ENCODE results near the gene PITX2.
A peak's percentile ranks its signal among the peaks of the same experiment; 100 is the strongest.

The PITX2 gene

DNA sequence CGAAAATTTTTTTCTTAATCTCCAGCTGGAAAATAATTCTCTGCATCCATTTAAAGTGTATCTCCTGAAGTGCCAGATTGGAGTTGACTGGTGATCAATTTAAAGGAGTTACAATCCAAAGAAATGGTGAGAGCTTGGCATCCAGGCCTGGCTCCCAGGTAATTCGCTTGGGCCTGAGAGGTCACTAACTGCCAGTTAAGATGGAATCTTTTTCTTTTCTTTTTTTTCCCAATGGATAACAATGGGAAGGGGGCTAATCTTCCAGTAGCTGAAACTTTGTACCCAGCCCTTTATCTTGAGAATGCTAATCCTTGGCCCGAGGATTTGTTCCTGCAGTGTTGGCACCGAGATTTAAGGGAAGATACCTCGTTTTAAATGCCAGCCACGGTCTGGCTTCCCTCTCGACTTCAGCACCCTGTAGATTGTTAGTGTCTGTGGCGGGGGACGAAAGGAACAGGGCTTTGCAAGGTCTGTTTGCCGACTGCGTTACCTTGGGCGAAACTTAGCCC is 13.3 kb upstream of the PITX2 start:
- no peak for DNase-seq

DNA sequence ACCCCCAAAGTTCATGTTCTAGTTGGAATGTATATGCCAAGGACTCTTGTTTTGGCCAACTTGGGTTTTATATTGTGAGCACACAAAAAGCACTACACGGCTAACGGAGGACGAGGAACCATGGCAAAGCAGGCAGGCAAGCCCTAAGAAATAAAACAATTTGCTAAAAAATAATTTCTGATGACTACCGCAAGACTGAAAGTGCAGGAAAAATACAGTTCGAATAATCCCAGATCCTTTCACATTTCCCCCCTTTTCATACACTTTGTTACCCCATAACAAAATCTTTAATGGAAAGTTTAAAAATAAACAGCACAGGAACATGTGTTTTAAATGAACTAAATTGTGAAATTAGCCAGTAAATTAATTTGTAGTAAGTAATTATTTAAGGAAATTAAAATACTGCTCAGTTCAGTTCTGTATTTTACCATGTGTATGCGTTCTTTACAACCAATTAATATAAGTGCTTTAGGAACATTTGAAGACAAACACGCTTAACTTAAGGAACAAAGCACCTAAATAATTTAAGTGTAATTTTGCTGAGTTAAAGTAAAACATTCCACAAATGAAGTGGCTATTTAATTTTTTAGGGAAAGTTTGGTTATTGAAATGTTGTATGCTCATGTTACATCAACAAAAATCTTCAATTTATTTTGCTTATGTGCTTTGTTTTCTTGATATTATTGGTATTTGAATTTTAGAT is 12.4 kb upstream of the PITX2 start:
- DNase-seq: no peak

DNA sequence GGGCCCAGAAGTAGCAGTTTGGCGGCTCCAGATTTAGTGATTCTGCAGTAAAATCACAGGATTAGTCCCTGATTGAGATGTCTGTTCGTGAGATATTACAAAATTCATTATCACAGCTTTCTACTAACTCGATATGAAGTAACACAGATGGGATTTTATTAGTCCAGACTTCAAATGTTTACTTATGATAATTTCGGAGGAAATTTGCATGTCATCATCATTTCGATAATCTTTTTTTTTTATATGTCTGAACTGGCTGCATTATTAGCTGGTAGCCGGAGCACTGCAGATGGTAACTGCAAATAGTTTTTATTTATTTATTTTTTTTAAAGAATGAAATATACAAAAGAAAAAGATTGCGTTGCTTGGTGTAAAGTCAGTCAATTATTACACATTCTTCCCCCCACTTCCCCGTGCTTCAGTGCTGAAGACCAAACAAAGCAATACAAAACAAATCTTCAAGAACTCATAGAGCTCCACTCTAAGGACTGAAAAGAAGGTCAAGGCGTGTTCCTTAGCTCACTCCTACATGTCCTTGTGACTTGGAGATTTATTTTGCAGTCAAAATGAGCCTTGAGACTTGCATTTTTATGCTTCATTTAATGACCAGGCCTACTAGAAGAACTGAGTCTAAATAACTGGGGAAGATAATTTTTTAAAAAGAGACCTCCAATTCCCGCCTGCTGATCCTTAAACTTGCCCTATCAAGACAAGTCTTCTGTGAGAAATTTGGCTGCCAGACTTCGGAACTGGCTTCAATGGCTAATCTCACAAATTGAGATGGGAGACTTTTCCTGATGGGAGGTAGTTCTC is 11.7 kb upstream of the PITX2 start:
- DNase-seq: no peak

DNA sequence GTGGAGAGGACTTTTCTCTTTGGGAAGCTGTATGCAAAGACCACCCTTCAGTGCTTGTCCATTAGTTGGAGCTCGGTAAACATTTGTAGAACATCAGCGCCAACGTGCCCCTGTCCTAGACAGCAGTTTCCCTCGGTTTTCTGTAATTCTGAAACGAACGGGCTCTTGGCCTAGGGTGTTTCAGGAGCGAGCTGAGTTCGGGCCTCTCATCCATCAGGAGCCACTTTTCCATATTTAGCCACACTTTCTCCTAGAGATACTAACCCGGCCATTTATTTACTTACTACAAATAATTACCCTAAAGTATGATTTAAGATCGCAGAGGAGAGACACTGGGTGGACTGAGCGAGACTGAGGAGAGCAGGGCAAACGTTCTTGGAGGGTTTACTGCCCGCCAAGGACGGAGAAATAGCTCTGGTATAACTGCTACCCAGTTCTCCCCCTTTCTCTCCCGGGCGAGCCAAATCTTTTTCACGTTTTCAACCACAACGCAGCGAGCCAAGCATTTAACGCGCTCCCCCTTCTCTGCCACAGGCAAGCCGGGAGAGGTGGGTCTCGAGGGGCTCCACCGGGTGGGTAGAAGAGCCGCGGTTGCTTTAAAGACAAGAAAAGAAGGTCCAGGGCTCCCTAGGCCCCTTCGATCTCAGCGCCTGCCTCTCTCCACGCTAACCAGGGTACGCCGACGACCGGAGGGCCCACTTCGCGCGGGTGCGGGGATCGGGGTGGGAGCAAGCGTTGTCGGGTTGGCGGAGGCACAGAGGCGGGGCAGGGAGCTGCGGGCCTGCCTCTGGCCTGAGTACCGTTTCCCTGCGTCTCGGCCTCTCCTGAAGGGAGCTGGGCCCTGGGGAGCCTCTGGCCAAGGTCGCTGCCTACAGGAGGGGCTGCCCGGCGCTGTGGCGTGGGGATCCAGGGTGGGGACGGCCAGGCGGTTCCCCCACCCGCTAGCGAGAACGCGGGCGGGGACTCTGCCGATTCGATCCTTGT is 10.8 kb upstream of the PITX2 start:
- DNase-seq: no peak

DNA sequence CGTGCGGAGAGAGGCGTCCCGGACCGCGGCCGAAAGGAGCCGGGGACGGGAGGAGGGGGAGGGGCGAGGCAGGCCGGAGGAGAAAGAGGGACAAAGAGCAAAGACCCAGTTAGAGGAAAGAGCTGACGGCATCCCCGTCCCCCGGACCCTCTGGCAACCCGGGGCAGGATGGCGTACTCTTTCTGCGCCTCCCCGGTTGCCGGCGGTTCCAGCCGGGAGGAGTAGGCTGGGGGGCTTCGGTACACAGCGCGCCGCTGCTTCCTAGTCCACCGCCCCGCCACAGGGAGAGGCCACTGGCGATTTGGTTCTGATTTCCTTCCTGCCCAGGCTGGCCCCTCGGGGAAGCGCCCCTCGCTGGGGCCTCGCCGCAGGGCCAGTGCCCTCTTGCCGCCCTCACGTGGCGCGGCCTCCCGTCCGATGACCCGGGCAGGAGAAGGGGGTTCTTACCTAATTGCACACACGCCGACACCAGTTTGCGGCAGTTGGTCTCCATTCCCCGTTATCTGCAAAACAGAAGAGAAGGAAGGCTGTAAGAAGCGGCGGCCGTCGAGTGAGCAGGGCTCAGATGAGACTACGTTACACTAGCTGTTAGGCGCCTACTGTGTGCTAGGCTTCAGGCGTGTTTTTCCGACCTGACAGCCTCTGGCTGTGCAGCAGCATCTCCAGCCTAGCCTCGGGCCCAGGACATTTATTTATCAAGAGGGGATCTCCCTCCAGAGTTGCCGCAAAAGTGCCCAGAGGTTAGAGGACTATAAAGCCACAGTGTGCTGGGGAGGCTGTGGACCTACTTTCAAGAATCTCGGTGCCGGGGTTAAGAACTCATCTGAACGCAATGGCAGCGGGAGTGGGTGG is 9.9 kb upstream of the PITX2 start:
- DNase-seq: no peak

DNA sequence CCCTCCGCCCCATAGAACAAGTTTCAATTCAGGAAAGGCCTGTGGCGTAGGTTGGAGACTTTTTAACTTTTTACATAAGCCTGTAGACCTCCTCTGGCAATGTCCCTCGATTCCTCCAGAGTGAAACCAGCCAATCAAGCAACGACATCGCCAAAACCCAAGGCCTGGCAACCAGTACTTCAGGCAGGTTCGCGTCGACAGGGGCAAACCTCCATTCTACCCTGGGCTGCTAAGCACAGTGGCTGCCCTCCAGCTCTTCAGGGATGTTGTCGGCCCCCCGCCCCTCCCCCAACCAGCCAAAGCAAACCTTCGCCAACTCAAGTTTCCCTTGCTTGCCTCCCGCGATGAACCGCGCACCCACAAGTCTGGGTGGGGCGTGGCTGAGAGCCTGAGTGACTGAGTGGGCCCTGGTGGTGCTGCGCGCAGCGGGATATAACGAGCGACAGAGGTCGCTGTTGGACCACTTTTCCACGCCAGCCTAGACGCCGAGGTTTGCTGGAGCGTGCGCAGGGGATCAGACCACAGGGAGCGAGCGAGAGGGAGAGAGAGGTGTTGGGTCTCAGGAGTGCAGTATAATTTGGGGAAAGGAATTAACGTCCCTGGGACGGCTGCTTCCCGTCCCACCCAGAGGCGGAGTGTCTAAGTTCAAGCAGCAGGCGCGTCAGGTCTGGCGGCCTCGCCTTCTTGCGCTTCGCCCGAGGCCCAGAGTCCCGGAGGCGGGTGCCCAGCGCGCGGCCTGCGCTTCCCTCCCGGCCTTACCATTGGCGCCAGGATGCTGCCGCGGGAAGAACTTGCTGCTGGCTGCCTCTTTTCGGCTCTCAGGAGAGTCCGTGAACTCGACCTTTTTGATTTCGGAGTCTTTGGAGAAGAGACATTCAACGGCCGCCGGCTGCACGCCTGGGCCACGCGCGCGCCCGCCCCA is 9.0 kb upstream of the PITX2 start:
- DNase-seq: peak; percentile 81

DNA sequence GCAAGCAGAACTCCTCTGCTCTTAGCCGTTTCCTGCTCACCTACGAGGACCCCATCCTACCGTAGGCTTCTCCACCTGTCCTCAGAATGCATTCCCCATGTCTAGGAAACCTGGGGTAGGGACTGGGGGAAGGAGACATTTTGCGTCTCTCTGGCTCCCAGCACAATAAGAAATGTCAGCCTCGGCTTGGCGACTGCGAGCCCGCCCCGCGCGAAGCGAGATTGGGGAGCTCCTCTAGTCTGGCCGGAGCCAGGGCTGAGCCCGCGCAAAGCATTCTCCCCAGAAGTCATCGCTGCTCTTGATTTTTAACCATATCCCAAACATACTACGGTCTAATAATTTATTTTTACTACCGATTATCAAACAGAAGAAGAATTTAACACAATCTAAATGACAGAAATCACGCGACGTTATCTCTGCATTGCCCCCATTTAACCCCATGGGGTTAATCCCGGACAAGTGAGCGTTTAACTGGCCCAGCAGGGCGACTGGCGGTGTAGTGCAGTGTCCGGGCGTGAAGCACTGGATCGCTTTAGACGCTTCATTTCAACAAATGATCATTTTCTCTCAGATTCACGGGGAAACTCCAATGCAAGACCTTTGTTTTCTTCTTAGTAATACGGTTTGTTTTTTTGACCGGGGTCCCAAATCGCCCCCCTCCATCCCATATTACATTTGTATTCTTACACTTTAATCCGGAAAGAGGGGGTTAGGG is 8.0 kb upstream of the PITX2 start:
- no peak for DNase-seq

DNA sequence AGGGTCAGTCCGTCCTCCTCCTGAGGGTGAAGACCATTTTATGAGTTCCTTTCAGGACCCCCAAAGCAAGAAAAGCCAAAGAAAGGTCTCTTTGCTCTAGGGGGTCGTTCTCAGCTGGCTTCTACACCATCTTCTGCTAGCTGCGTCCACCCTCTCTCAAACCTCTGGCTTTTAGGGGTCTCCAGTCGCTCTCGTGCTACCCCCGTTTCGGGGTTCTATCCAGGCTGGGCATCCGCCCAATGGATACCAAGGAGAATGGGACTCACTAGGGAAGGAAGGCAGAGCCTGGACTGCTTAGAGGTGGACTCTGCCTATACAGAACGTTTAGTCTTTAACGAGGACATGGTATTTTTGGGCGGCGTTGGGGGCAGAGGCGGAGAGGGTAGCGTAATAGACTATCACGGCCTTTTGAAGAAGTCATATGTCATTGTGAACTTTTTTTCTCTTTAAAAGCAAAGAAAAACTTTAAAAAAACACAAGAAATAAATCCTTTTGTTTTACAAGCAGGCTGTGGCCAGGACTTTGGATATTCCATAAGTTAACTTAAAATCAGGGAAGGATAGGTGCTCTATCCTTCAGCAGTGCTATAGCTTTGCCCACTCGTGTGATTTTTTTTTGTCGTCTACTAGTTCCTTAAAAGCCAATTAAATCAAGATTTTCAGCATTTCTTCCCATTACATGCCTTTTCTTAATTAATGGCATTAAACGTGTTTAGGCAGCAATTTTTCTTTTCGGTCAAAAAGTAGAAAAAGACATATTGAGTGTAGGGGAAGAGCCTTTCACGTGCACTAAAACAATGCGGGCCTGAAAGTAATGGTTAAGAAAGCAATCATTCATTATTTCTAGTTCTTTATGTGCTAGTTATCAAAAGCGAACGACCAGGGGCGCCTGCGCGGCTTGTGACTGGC is 7.2 kb upstream of the PITX2 start:
- no peak for DNase-seq

DNA sequence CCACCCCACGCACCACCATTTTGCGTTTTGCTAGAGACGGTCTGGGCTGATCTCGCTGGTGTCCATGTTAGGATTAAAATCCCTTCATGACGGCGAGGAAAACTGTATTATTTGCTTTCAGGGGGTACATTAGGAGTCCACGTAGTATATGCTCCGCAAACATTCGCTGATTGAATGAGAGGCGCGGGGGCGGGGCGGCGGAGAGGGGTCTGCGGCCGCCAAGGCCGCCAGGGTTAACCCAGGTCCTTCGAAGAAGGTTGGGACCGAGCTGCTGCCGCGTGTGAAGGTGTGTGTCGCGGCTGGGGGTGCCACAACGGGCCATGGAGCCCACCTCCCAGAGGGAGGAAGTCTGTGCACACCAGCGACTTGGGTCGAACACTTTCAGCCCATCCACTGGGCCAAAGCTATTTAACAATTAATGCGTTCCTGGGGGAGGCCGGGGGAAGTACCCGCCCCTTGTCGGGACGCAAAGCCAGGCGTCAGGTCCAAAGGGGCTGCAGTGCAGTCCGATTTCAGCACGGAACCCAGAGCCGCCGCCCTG is 6.4 kb upstream of the PITX2 start:
- DNase-seq: no peak

DNA sequence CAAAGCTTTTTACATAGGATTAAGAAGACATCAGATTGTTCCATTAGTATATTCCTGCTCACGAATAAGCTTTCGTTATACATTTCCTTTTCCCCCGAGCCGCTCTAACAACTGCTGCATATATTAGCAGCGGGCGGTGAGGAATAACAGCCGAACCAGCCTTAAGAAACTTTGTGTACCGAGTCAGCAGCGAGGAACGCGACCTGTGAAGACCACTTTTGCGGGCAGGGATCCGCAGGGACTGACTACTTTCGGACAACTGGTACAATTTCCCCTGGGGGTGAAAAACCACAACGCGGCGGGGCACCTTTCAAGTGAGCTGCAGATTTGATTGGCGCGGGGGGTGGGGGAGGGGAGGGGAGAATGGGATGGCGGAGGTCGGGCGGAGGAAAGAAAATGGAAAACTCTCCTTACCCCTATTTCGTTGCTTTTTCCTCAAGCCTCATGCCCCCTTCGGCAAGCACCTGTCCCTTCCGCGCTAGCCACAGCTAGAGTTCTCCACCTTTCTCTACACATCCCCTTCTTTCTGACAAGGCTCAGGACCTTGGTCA is 5.9 kb upstream of the PITX2 start:
- DNase-seq: no peak

DNA sequence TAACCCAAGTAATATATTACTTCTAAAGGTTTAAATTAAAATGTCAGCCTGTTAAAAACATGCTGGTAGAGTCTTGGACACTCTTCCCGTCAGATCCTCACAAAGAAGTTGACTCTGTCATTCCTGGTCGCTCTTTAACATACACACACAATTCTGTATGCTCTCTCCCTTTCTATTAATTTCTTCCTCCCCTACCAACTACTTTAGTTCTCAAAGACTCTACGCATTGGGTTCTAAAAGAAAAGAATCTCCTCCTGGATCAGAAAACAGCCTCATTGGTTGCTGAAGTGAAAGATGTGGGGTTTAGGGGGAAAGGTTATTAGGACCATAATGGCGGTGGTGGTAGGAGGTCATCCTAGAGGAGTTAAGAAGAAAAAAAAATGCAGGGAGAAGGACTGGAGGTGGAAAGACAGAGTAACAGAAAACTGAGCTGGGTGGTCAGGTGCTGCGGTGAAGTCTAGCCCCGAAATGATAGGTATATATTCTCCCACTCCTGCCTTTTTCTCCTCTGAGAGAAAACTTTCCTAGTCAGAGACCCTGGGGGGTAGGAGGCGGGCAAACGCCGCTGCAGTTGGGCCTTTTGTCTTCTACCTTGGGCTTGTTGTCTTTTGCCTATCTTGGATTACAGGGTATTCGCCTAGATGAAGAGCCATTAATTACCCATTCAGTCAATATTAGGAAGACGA is 5.2 kb upstream of the PITX2 start:
- DNase-seq: no peak

DNA sequence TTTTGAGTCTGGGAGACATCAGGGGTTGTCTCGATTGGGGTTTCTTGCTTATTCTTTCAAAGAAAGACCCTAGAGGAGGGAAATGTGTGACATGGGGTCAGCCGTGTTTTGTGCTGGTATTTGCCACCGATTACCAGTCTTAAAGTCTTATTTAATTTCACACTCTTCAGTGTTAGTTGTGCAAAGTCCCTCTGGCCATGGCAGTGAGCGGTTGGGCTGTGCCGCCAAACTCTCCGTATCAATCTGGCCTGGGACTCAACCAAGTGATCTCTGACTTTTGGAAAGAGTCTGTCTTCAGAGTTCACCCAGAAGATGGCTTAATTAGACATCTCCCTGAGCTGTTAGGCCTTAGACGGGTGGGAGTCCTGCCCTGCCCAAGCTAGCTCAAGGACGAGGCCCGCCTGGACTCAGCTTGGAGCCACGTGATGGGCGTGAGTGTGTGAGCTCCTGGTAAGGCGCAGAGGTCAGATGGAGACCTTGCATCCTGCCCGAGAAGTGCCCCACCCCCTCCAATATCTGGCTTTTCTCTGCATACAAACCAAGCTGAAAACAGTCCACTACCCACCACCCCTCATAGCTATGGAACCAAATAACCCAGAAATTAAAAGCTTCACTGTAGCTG is 3.8 kb upstream of the PITX2 start:
- DNase-seq: no peak

DNA sequence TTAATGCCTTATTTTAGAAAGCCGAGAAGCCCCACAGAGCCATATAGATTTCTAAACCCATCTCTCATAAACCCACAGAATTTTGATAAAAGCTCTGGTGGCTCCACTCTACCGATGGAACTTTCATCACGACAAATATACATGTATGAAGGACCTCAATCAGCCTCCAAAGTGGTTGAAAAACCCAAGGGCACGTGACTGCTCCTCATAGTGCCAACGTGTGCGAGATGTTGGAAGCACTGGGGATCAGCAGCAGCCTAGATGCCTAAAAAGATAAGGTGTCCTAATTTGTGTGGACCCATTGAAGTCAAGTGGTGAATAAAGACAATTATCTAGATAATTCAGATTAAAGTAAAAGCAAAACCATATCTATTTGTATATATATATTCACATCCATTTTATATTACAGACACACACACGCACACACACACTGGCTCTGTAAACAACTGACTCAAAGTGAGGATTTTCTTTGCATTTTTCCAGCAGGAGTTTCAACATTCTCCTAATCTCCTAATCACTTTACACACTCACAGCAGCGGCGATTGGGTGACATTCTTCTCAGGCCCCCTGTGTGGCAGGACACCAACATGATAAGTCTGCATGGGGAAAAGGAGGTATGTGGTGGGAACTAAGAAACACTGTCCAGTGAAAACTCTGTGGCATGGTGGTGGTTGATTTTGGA is 2.8 kb upstream of the PITX2 start:
- no peak for DNase-seq

DNA sequence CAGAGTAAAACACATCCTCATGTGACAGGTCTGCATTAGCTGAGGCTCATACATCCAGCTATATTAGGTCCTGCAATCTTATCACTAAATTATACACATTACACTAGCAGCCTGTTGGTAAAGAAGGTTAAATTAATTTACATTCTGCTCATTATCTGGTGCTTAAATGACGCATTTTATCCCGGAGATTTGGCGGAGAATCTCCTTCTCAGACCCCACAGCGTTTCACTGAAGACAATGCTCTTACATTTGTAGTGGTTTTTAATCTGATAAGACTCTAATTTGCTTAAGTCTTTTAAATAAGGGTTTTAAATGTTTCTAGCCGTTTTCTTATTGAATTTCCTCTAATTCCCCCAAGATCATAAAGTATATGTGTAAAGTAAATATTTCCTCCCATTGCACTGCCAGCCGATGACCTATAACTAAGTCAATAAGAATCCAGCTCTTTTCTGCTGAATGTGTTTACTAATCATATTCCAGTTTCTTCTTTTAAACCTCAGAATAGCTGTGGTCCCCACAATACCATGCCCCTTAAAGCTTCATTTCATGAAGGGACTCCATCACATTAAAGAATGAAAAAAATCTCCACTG is 2.1 kb upstream of the PITX2 start:
- no peak for DNase-seq

DNA sequence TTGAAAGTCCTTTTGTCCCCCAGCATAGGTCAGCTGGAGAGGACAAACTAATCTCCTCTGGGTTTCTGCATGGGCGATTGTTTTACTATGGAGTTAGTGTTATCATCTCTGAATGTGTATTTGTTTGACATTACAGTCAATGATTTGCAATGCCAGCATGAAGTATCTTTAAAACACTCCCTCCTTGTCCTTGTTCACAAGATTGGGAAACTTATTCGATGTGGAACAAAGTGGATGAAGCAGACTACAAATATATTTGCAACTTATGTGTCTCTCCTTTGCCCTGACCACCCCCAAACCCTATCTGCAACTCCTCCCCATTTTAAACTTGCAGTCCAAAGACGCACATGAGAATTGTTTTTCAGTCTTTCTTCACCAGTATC is 1.5 kb upstream of the PITX2 start:
- no peak for DNase-seq

DNA sequence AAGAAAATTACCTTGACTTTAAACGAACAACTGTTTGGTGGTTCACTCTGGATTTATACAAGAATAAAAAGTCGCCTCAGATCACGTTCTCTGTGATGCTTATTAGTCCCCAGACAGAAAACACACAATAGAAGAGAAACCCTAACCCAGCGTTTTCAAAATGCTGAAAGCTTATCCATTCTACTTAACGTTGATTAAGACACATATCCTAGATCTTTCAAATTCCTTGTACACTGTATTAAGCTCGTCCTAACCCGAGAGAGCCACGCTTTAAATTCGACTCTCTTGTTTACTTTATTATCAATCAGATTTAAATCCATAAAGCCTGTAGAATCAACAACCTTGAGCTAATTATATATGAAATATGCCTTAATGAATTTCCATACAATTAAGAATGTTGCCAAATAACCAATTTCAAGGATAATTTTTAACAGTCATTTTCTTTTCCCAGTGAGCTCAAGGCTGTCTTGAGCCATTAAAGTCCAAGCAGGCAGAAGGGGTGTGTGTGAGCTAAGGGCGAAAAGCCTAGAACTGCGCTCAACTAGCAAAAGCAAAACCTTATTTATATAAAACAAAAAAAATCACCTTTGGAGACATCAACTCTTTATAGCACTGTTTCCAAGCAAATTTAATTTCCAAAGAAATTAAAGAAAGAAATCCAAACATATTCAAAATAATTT is 981 bp upstream of the PITX2 start:
- no peak for DNase-seq

Data from left hindlimb (tissue), 1 donor.